Measurements from ENCODE around the gene CCK.

Gene CCK

DNA sequence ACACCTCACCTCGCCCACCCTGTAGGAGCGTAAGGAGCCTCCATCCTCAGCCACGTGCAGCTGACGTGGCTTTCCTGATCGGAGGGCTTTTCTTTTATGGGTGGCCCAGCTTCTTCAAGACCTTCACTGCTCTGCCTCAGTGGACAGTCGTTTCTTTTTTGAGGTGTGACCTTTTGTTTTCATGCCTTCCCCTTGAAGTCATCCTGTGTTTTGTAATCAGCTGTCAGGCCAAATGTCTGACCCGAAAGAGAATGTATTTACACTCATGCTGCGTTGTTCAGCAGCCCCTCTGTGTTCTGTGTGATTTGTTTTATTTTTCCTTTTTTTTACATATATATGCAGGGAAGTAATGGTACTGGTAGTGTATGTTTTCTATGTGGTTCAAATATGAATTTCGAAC lies 41.8 kb downstream of the CCK start:
- POLR2A ChIA-PET = no interaction called here
- CTCF ChIA-PET = interaction anchor here (1.5 kb wide), 1 partner anchor 105 kb away, joined by 3 read pairs; no protein-coding TSS in a partner anchor
- no peak overlapping the region for H3K4me3 ChIP-seq (ENCODE audit: low read depth, low read length)
- no peak for DNase-seq (ENCODE audit: low read depth, low spot score)
- TF ChIP-seq, protein P1, sequence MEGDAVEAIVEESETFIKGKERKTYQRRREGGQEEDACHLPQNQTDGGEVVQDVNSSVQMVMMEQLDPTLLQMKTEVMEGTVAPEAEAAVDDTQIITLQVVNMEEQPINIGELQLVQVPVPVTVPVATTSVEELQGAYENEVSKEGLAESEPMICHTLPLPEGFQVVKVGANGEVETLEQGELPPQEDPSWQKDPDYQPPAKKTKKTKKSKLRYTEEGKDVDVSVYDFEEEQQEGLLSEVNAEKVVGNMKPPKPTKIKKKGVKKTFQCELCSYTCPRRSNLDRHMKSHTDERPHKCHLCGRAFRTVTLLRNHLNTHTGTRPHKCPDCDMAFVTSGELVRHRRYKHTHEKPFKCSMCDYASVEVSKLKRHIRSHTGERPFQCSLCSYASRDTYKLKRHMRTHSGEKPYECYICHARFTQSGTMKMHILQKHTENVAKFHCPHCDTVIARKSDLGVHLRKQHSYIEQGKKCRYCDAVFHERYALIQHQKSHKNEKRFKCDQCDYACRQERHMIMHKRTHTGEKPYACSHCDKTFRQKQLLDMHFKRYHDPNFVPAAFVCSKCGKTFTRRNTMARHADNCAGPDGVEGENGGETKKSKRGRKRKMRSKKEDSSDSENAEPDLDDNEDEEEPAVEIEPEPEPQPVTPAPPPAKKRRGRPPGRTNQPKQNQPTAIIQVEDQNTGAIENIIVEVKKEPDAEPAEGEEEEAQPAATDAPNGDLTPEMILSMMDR (IDR thresholded peaks at IDR 0.05; ENCODE audit: insufficient read depth, low read length, missing control alignments) = no peak

DNA sequence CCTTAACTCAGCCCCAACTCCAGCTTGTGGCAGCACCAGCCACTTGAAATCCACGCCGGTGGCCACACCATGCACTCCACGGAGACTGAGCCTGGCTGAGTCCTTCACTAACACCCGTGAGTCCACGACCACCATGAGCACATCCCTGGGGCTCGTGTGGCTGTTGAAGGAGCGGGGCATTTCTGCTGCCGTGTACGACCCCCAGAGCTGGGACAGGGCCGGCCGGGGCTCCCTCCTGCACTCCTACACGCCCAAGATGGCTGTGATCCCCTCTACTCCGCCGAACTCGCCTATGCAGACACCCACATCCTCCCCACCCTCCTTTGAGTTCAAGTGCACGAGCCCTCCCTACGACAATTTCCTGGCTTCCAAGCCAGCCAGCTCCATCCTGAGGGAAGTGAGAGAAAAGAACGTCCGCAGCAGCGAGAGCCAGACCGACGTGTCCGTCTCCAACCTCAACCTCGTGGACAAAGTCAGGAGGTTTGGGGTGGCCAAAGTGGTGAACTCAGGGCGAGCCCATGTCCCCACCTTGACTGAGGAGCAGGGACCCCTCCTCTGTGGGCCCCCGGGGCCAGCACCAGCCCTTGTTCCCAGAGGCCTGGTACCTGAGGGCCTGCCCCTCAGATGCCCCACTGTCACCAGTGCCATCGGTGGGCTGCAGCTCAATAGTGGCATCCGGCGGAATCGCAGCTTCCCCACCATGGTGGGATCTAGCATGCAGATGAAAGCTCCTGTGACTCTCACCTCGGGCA lies 42.9 kb downstream of the CCK start:
- ChIA-PET POLR2A (interaction anchor here (0.7 kb wide), 1 partner anchor 13 kb away, joined by 3 read pairs; no protein-coding TSS in a partner anchor), CTCF (interaction anchor here (1.2 to 1.4 kb wide), 2 partner anchors 8 to 26 kb away, joined by 3 read pairs; no protein-coding TSS in a partner anchor)
- TF ChIP-seq, protein P1 (IDR thresholded peaks at IDR 0.05; ENCODE audit: insufficient read depth, low read length, missing control alignments) = no peak
- no peak for DNase-seq (ENCODE audit: low read depth, low spot score)
- no peak overlapping the region for H3K4me3 ChIP-seq (ENCODE audit: low read depth, low read length)

DNA sequence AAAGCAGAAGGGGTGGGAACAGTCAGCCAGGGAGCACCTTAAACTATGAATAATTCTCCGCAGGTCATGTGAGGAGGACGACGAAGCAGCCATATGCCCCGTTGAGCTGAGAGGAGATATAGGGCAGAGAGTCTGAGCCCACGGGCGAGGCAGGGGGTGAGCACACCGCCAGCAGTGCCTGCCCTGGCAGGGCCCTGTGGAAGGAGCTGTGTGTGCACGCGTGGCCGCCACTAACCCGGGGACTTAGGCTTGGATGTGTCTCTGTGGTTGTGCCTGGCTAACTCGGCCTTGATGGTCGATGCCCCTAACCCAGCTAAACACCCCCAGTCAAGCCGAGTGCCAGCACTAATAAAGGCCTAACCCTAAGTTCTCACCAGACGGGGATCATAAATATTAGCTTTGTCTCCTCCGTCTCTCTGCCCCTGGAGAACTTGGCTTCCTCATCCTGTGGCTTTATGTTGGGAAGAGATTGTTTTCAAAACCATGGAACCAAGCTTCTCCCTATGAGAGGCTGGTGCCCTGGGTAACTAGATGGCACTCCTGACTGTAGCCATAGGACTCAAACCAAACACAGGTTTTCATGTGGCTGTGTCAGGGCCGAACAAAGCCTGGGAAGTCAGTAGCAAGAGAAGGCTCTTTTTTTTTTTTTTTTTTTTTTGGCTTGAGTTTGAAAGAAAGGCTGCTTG lies 45.4 kb downstream of the CCK start:
- ChIA-PET CTCF (interaction anchor here (0.8 to 2.0 kb wide), 4 partner anchors 8 to 223 kb away, joined by 3 to 18 read pairs (median 4); no protein-coding TSS in a partner anchor), POLR2A (no interaction called here)
- TF ChIP-seq, protein P1 (IDR thresholded peaks at IDR 0.05; ENCODE audit: insufficient read depth, low read length, missing control alignments) = no peak
- DNase-seq (ENCODE audit: low read depth, low spot score) = no peak
- H3K4me3 ChIP-seq (ENCODE audit: low read depth, low read length) = no peak overlapping the region

DNA sequence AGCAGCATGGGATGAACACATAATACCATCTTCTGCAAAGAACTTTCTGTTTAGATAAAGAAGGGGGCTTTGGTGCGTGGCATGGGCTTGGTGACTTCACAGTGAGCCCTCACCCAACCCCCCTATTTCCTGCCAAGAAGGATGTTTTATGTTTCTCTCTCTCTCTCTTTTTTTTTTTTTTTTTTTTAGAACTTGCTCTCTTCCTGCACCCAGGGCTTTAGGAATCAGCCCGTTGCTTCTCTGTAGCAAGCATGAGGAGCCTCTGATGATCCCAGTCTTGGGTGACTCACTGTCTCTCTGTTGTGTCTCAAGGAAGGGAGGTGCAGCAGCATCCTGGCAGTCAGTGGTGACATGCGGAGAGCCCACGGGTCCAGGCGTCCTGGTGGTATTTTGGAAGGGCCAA lies 49.1 kb downstream of the CCK start:
- no peak overlapping the region for H3K4me3 ChIP-seq (ENCODE audit: low read depth, low read length)
- no peak for DNase-seq (ENCODE audit: low read depth, low spot score)
- TF ChIP-seq, protein P1 (IDR thresholded peaks at IDR 0.05; ENCODE audit: insufficient read depth, low read length, missing control alignments) = no peak
- POLR2A ChIA-PET = no interaction called here
- CTCF ChIA-PET = interaction anchor here (1.0 to 2.2 kb wide), 4 partner anchors 13 to 322 kb away, joined by 3 to 11 read pairs (median 4); no protein-coding TSS in a partner anchor

DNA sequence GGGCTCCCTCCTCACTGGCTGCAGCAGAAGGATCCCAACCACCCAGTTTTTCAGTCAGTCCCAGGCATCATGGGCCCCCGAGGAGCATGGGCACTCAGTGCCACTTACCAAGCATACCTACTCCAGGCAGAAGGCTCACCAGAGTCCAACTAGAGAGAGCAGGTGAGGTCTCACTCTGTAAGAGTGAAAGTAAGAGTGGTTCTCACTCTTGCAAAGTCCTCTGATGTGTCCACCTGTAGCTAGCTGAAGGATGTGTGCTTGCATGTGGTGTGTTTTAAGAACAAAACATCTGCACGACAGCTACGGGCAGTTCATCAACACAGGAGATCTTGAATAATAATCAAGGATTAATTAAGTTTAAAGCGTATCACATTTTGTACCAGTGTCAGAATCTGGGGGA lies 49.7 kb downstream of the CCK start:
- CTCF ChIA-PET = interaction anchor here (1.0 to 2.2 kb wide), 4 partner anchors 13 to 322 kb away, joined by 3 to 11 read pairs (median 4); no protein-coding TSS in a partner anchor
- DNase-seq (ENCODE audit: low read depth, low spot score) = no peak
- H3K4me3 ChIP-seq (ENCODE audit: low read depth, low read length) = no peak overlapping the region
- TF ChIP-seq, protein P1 (IDR thresholded peaks at IDR 0.05; ENCODE audit: insufficient read depth, low read length, missing control alignments) = no peak
- POLR2A ChIA-PET = no interaction called here

Measured in AG04449 (cell line).